Measurements from ENCODE around the gene NDE1.

DNA sequence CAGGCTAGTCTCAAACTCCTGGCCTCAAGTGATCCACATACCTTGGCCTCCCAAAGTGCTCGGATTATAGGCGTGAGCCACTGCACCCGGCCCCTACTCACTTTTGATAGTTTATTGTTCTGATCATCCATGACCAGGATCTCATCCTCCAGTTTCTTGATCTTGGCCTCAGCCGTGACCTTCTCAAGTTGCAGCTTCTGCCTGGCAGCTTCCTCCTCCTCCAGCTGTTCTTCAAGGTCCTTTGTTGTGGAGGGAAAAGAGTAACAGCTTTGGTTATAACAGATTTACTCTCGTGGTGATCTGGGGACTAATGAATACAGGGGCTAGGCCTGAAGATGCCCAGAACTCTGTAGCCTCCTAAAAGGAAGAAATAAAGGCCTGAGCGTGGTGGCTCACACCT lies 89.9 kb downstream of the NDE1 start:
- TF ChIP-seq, protein P1, sequence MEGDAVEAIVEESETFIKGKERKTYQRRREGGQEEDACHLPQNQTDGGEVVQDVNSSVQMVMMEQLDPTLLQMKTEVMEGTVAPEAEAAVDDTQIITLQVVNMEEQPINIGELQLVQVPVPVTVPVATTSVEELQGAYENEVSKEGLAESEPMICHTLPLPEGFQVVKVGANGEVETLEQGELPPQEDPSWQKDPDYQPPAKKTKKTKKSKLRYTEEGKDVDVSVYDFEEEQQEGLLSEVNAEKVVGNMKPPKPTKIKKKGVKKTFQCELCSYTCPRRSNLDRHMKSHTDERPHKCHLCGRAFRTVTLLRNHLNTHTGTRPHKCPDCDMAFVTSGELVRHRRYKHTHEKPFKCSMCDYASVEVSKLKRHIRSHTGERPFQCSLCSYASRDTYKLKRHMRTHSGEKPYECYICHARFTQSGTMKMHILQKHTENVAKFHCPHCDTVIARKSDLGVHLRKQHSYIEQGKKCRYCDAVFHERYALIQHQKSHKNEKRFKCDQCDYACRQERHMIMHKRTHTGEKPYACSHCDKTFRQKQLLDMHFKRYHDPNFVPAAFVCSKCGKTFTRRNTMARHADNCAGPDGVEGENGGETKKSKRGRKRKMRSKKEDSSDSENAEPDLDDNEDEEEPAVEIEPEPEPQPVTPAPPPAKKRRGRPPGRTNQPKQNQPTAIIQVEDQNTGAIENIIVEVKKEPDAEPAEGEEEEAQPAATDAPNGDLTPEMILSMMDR (IDR thresholded peaks at IDR 0.05): no peak
- no peak for TF ChIP-seq POLR2A (IDR thresholded peaks at IDR 0.05)
